CD4-positive, alpha-beta T cell (primary cell): ENCODE results near the gene CCDC190. TPM values are rescaled to one million over a fixed set of nuclear protein-coding genes. Genes with fewer than 3 reads are reported as not detected.
A peak's percentile ranks its signal among the peaks of the same experiment; 100 is the strongest.
"Not testable (repeated sequence)": the region's sequence is repeated elsewhere in the genome, so short reads cannot be mapped to it uniquely, and the experiment has no call there.

Experiments used
- ATAC-seq: fragments of 200-7000 bp; cut with Tn5 transposase; one replicate; pipeline ENCODE4 v1.10.0; 2022; ENCODE audit warnings: mild to moderate bottlenecking; ENCODE audit not compliant: poor library complexity
- CTCF ChIA-PET: fragments of 350-600 bp; sonication (Branson Sonifier 250); formaldehyde crosslinking; loops from one replicate; lab custom pipeline; 2021; ENCODE audit warnings: antibody characterized with exemption, inconsistent platforms; lab: Charles Lee
- POLR2A ChIA-PET: fragments of 350-600 bp; sonication (Branson Sonifier 250); formaldehyde crosslinking; loops from one replicate; lab custom pipeline; 2021; ENCODE audit warnings: antibody characterized with exemption, inconsistent platforms; lab: Charles Lee
- DNase-seq, 14 experiments: peaks; one replicate each; pipeline ENCODE4 v3.0.0-alpha.2; 2013 to 2020; ENCODE audit warnings: mixed read lengths in 2 of 14
- H3K27ac ChIP-seq, 2 donors: one replicate each; pipeline versions ENCODE4 v1.5.1 to v1.7.0; 2013; ENCODE audit warnings: low read length in 2 of 2, low read depth in 1 of 2, mild to moderate bottlenecking in 1 of 2
- H3K27me3 ChIP-seq, 2 experiments: 1 replicate in 1 of 2; 2 replicates in 1 of 2; pipeline versions ENCODE4 v1.6.1 to v1.7.0; 2013; ENCODE audit warnings: low read length in 2 of 2, control low read depth in 1 of 2, mild to moderate bottlenecking in 1 of 2, moderate library complexity in 1 of 2; ENCODE audit not compliant: insufficient read depth in 2 of 2, control insufficient read depth in 1 of 2
- H3K36me3 ChIP-seq: one replicate; pipeline ENCODE4 v1.6.1; 2013; ENCODE audit warnings: low read length, control low read depth; ENCODE audit not compliant: insufficient read depth
- H3K4me1 ChIP-seq: one replicate; pipeline ENCODE4 v1.6.1; 2013; ENCODE audit warnings: low read length, control low read depth; ENCODE audit not compliant: insufficient read depth
- H3K4me3 ChIP-seq: one replicate; pipeline ENCODE4 v1.5.1; 2013; ENCODE audit warnings: mild to moderate bottlenecking, low read length, moderate library complexity
- H3K9me3 ChIP-seq, 2 experiments: 1 replicate in 1 of 2; 2 replicates in 1 of 2; pipeline versions ENCODE4 v1.6.1 to v1.7.0; 2013; ENCODE audit warnings: low read length in 2 of 2, mild to moderate bottlenecking in 2 of 2, control low read depth in 1 of 2, moderate library complexity in 1 of 2; ENCODE audit not compliant: control insufficient read depth in 1 of 2, insufficient read depth in 1 of 2
- H3K27ac Mint-ChIP-seq: one replicate; pipeline ENCODE4 v1.8.0; 2020; ENCODE audit warnings: mixed read lengths
- H3K27me3 Mint-ChIP-seq: one replicate; pipeline ENCODE4 v1.8.0; 2021; ENCODE audit warnings: mixed read lengths
- H3K36me3 Mint-ChIP-seq: one replicate; pipeline ENCODE4 v1.8.0; 2021; ENCODE audit warnings: low read depth, mixed read lengths
- H3K4me1 Mint-ChIP-seq: one replicate; pipeline ENCODE4 v1.8.0; 2021; ENCODE audit warnings: low read depth, mixed read lengths
- H3K4me3 Mint-ChIP-seq: one replicate; pipeline ENCODE4 v1.8.0; 2020; ENCODE audit warnings: mild to moderate bottlenecking, mixed read lengths
- H3K9me3 Mint-ChIP-seq: one replicate; pipeline ENCODE4 v1.8.0; 2020; ENCODE audit warnings: mixed read lengths
- CTCF ChIP-seq: fragments of 200-600 bp; IDR thresholded peaks from one replicate; pipeline ENCODE4 v1.8.0; 2022; ENCODE audit warnings: antibody characterized with exemption, mild to moderate bottlenecking
- intact Hi-C, 2 experiments: fragments of 100-400 bp; cut with DNase I in 1 of 2; cut with micrococcal nuclease in 1 of 2; formaldehyde crosslinking; loops; one replicate each; pipeline versions ENCODE4 v1.15.1 to v1.9.0; 2023 to 2025; cut with DNase I, micrococcal nuclease
- total RNA-seq, 174 experiments: library from RNA in 2 of 174; stranded (reverse) in 2 of 174; gene quantifications; one replicate each; pipeline ENCODE4 v1.2.3 and lab custom pipeline; 2021 to 2026

CCDC190 gene
- total RNA-seq, 2 experiments from 2014 or later = not detected

GRCh38 chr1:162823771-162824525 is 37.0 kb downstream of the CCDC190 start:
- POLR2A ChIA-PET = no interaction called here
- CTCF ChIA-PET = no interaction called here
- H3K27me3 Mint-ChIP-seq = peaks cover 72% of the 10 kb centered on the region

GRCh38 chr1:162823231-162823630 is 37.7 kb downstream of the CCDC190 start:
- Histone ChIP-seq H3K9me3 (no peaks in the 10 kb centered on the region), H3K4me3 (no peak overlapping the region), H3K27ac (no peak overlapping the region), H3K36me3 (no peaks in the 10 kb centered on the region), H3K4me1 (peaks cover 9% of the 10 kb centered on the region), H3K27me3 (peaks cover 9 to 27% of the 10 kb centered on the region in 2 experiments)
- DNase-seq = peak in 2 of 14 experiments; percentile 31 to 40
- Mint-ChIP-seq H3K4me1 (peaks cover 16% of the 10 kb centered on the region), H3K9me3 (no peaks in the 10 kb centered on the region), H3K36me3 (no peaks in the 10 kb centered on the region), H3K4me3 (no peak overlapping the region), H3K27ac (no peak overlapping the region), H3K27me3 (peaks cover 66% of the 10 kb centered on the region)
- TF ChIP-seq CTCF = no peak
- POLR2A ChIA-PET = no interaction called here
- ATAC-seq = no peak
- intact Hi-C loops = no loop called here
- CTCF ChIA-PET = no interaction called here

More at GRCh38 chr1:162823771-162824525, 37.0 kb downstream of the CCDC190 start:
- no peak for ATAC-seq
- H3K4me1 ChIP-seq = peaks cover 9% of the 10 kb centered on the region
- no peak overlapping the region for H3K27ac Mint-ChIP-seq
- peaks cover 16% of the 10 kb centered on the region for H3K4me1 Mint-ChIP-seq
- intact Hi-C loops = no loop called here
- no peak overlapping the region for H3K4me3 Mint-ChIP-seq
- no peak for DNase-seq
- no peaks in the 10 kb centered on the region for H3K36me3 ChIP-seq
- H3K9me3 ChIP-seq = no peaks in the 10 kb centered on the region
- no peak overlapping the region for H3K4me3 ChIP-seq
- no peak overlapping the region for H3K27ac ChIP-seq
- H3K27me3 ChIP-seq = peaks cover 9 to 27% of the 10 kb centered on the region in 2 experiments
- no peaks in the 10 kb centered on the region for H3K9me3 Mint-ChIP-seq
- H3K36me3 Mint-ChIP-seq = no peaks in the 10 kb centered on the region
- TF ChIP-seq CTCF = no peak

GRCh38 chr1:162822391-162823200 is 38.4 kb downstream of the CCDC190 start:
- CTCF ChIA-PET = no interaction called here
- Mint-ChIP-seq H3K27ac (no peak overlapping the region), H3K27me3 (peaks cover 61% of the 10 kb centered on the region), H3K4me3 (no peak overlapping the region), H3K4me1 (peaks cover 16% of the 10 kb centered on the region), H3K9me3 (no peaks in the 10 kb centered on the region), H3K36me3 (no peaks in the 10 kb centered on the region)
- peak overlapping the region; percentile 26 for H3K4me3 ChIP-seq
- POLR2A ChIA-PET = no interaction called here
- peaks cover 9% of the 10 kb centered on the region for H3K4me1 ChIP-seq
- intact Hi-C loops = no loop called here
- H3K27ac ChIP-seq = no peak overlapping the region
- DNase-seq (peak in 3 of 14 experiments; percentile 2 to 27 (median 11)), ATAC-seq (no peak)
- H3K9me3 ChIP-seq = no peaks in the 10 kb centered on the region
- H3K27me3 ChIP-seq = peaks cover 9 to 27% of the 10 kb centered on the region in 2 experiments
- no peaks in the 10 kb centered on the region for H3K36me3 ChIP-seq
- TF ChIP-seq CTCF = no peak

- peaks cover 31% of the 10 kb centered on the region for H3K27me3 Mint-ChIP-seq
- CTCF ChIA-PET, H3K4me3 Mint-ChIP-seq, H3K4me1 ChIP-seq, DNase-seq, H3K9me3 ChIP-seq, H3K27ac ChIP-seq, H3K36me3 ChIP-seq, H3K9me3 Mint-ChIP-seq, H3K36me3 Mint-ChIP-seq, H3K27ac Mint-ChIP-seq, intact Hi-C loops, POLR2A ChIA-PET, H3K4me3 ChIP-seq, ATAC-seq: not testable (repeated sequence)
- H3K27me3 ChIP-seq = peaks cover 7 to 10% of the 10 kb centered on the region in 2 experiments
- H3K4me1 Mint-ChIP-seq = peaks cover 16% of the 10 kb centered on the region
Measured at GRCh38 chr1:162818666-162819065, 42.3 kb downstream of the CCDC190 start.

DNA sequence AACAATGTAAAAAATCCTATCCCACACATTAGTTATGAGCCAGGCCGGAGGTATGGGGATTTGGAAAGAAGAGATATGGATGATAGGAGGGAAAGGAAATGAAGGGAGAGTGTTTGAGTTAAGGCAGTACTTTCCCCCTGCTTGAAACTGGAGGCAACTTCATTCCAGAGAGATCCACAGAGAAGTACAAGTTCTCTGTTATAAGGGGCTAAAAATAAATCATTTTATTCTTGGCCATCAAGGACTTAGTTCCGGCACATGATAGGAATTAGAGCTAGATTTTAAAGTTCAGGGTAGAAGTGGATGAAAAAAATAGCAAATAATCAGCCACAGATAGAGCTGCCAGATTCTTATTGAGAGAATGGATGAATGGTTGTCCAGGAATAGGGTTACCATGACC is 42.8 kb downstream of the CCDC190 start:
- ATAC-seq, H3K9me3 ChIP-seq, H3K4me1 ChIP-seq, POLR2A ChIA-PET, H3K36me3 ChIP-seq, CTCF ChIA-PET, H3K4me3 Mint-ChIP-seq, H3K9me3 Mint-ChIP-seq, H3K27ac ChIP-seq, intact Hi-C loops, DNase-seq, H3K27me3 ChIP-seq, H3K36me3 Mint-ChIP-seq, H3K27ac Mint-ChIP-seq, H3K4me3 ChIP-seq: not testable (repeated sequence)
- H3K27me3 Mint-ChIP-seq = peaks cover 26% of the 10 kb centered on the region
- peaks cover 13% of the 10 kb centered on the region for H3K4me1 Mint-ChIP-seq
